Nephron (organoid): Measurements from ENCODE around the gene TRIO.

Experiments
- H3K27ac Mint-ChIP-seq, 3 experiments: 2 replicates each; pipeline ENCODE4 v1.8.0; 2020; ENCODE audit warnings: mixed read lengths in 3 of 3, mild to moderate bottlenecking in 2 of 3, moderate library complexity in 1 of 3
- H3K27me3 Mint-ChIP-seq: 2 replicates; pipeline ENCODE4 v1.8.0; 2021; ENCODE audit warnings: low read depth, mild to moderate bottlenecking, moderate library complexity, mixed read lengths
- H3K36me3 Mint-ChIP-seq: 2 replicates; pipeline ENCODE4 v1.8.0; 2020; ENCODE audit warnings: low read depth, mixed read lengths
- H3K4me1 Mint-ChIP-seq: 2 replicates; pipeline ENCODE4 v1.8.0; 2020; ENCODE audit warnings: mixed read lengths
- H3K4me3 Mint-ChIP-seq, 3 experiments: 2 replicates each; pipeline ENCODE4 v1.8.0; 2020; ENCODE audit warnings: mild to moderate bottlenecking in 3 of 3, mixed read lengths in 3 of 3, moderate library complexity in 2 of 3
- H3K9me3 Mint-ChIP-seq: 2 replicates; pipeline ENCODE4 v1.8.0; 2020; ENCODE audit warnings: mixed read lengths
- TF ChIP-seq, protein P1 (sequence below), 3 experiments: fragments of 200-600 bp; sonication (generic); IDR thresholded peaks; one replicate each; pipeline ENCODE4 v1.5.0; 2021; ENCODE audit warnings: antibody characterized with exemption in 3 of 3; ENCODE audit not compliant: unreplicated experiment in 3 of 3

TRIO gene

DNA sequence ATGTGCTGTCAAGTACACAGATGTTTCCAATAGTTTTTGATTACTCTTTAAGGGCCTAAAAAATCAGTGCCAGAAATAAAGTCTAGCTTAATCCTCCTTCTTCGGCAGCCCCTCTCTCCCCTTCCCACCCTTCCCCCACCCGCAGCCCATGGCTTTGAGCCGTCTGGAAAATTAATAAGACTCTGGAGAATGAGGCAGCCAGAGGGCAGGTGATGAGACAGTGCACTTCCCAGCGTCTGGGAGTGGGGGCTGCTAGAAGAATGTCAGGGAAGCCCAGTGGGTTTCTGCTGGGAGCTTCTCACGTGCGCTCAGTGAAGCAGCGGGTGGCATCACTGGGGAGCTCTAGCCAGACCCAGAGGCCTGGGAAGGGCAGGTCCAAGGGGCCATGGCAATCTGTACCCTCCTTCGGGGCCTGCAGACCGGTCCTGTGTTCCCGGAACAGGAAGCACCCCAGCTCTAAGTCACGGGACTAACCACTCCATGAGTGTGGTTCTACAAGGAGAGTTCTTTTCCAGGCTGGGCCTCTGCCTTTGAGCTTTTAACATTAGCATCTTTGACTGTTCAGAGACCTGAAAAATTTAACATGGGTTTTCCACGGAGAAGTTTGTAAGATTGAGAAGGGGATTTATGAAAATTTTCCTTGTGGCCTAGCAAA lies 273.6 kb downstream of the TRIO start:
- peak overlapping the region in 2 of 3 experiments; percentile 54 to 57 for H3K4me3 Mint-ChIP-seq
- H3K36me3 Mint-ChIP-seq = peaks cover 75% of the 10 kb centered on the region
- peaks cover 82% of the 10 kb centered on the region for H3K4me1 Mint-ChIP-seq
- TF ChIP-seq, protein P1, sequence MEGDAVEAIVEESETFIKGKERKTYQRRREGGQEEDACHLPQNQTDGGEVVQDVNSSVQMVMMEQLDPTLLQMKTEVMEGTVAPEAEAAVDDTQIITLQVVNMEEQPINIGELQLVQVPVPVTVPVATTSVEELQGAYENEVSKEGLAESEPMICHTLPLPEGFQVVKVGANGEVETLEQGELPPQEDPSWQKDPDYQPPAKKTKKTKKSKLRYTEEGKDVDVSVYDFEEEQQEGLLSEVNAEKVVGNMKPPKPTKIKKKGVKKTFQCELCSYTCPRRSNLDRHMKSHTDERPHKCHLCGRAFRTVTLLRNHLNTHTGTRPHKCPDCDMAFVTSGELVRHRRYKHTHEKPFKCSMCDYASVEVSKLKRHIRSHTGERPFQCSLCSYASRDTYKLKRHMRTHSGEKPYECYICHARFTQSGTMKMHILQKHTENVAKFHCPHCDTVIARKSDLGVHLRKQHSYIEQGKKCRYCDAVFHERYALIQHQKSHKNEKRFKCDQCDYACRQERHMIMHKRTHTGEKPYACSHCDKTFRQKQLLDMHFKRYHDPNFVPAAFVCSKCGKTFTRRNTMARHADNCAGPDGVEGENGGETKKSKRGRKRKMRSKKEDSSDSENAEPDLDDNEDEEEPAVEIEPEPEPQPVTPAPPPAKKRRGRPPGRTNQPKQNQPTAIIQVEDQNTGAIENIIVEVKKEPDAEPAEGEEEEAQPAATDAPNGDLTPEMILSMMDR (IDR thresholded peaks at IDR 0.05; ENCODE audit: unreplicated experiment in 3 of 3) = no peak
- H3K27me3 Mint-ChIP-seq = no peaks in the 10 kb centered on the region
- no peaks in the 10 kb centered on the region for H3K9me3 Mint-ChIP-seq
- peak overlapping the region; percentile 96 to 99 (median 98) for H3K27ac Mint-ChIP-seq

GRCh38 chr5:14417276-14417730 lies 274.2 kb downstream of the TRIO start:
- Mint-ChIP-seq H3K36me3 (peaks cover 80% of the 10 kb centered on the region), H3K27me3 (no peaks in the 10 kb centered on the region), H3K4me1 (peaks cover 88% of the 10 kb centered on the region), H3K27ac (peak overlapping the region; percentile 96 to 99 (median 98)), H3K4me3 (peak overlapping the region in 2 of 3 experiments; percentile 54 to 57), H3K9me3 (no peaks in the 10 kb centered on the region)
- TF ChIP-seq, protein P1 (IDR thresholded peaks at IDR 0.05; ENCODE audit: unreplicated experiment in 3 of 3) = no peak

- TF ChIP-seq, protein P1 (IDR thresholded peaks at IDR 0.05; ENCODE audit: unreplicated experiment in 3 of 3) = no peak
- H3K27me3 Mint-ChIP-seq = no peaks in the 10 kb centered on the region
- H3K36me3 Mint-ChIP-seq = peaks cover 82% of the 10 kb centered on the region
- H3K4me3 Mint-ChIP-seq = peak overlapping the region in 1 of 3 experiments; percentile 9
- peak overlapping the region; percentile 96 to 99 (median 98) for H3K27ac Mint-ChIP-seq
- peaks cover 91% of the 10 kb centered on the region for H3K4me1 Mint-ChIP-seq
- H3K9me3 Mint-ChIP-seq = no peaks in the 10 kb centered on the region
Observed at GRCh38 chr5:14417792-14418765, 274.9 kb downstream of the TRIO start.

- no peak overlapping the region for H3K4me3 Mint-ChIP-seq
- no peaks in the 10 kb centered on the region for H3K27me3 Mint-ChIP-seq
- peak overlapping the region in 1 of 3 experiments; percentile 98 for H3K27ac Mint-ChIP-seq
- no peaks in the 10 kb centered on the region for H3K9me3 Mint-ChIP-seq
- TF ChIP-seq, protein P1 (IDR thresholded peaks at IDR 0.05; ENCODE audit: unreplicated experiment in 3 of 3) = no peak
- H3K4me1 Mint-ChIP-seq = peaks cover 80% of the 10 kb centered on the region
- peaks cover 74% of the 10 kb centered on the region for H3K36me3 Mint-ChIP-seq
Observed at GRCh38 chr5:14419686-14420085, 276.5 kb downstream of the TRIO start.

DNA sequence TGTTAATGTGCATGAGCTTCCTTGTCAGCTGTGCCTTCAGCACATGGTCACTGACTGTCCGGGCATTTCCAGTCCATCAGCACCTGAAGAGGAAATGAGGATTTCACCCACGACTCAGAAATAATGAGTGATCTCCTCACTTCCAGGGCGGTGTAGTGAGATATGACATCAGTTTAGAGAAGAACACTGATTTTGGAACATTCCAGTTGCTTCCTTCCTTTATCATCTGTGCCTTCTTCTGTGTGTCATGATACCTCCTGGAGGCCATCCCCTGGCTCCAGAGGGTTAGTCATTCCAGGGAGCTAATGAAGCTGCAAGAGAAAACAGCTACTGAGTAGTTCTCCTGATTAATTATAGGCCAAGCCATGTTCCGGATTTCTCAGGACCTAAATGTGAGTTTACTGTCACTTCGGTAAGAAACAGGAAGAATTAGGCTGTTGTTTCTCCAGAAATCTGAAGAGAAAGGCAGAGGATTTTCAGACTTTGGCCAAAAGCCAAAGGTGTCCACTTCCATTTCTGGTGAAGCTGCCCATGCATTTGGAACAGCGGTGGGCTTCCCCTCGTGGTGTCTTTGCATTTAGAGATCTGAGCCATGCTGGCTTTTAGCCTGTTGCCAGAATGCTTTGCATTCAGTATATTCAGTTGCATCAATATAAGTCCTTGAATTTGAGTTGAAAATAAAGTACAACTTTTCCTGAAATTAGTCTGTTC lies 277.1 kb downstream of the TRIO start:
- peak overlapping the region in 2 of 3 experiments; percentile 77 to 84 for H3K27ac Mint-ChIP-seq

More for the DNA sequence above, 277.1 kb downstream of the TRIO start:
- TF ChIP-seq, protein P1 (IDR thresholded peaks at IDR 0.05; ENCODE audit: unreplicated experiment in 3 of 3) = no peak
- Mint-ChIP-seq H3K27me3 (no peaks in the 10 kb centered on the region), H3K4me3 (no peak overlapping the region), H3K36me3 (peaks cover 74% of the 10 kb centered on the region), H3K4me1 (peaks cover 80% of the 10 kb centered on the region), H3K9me3 (no peaks in the 10 kb centered on the region)
